ENCODE measurements around the gene ZNF740.

Gene ZNF740

DNA sequence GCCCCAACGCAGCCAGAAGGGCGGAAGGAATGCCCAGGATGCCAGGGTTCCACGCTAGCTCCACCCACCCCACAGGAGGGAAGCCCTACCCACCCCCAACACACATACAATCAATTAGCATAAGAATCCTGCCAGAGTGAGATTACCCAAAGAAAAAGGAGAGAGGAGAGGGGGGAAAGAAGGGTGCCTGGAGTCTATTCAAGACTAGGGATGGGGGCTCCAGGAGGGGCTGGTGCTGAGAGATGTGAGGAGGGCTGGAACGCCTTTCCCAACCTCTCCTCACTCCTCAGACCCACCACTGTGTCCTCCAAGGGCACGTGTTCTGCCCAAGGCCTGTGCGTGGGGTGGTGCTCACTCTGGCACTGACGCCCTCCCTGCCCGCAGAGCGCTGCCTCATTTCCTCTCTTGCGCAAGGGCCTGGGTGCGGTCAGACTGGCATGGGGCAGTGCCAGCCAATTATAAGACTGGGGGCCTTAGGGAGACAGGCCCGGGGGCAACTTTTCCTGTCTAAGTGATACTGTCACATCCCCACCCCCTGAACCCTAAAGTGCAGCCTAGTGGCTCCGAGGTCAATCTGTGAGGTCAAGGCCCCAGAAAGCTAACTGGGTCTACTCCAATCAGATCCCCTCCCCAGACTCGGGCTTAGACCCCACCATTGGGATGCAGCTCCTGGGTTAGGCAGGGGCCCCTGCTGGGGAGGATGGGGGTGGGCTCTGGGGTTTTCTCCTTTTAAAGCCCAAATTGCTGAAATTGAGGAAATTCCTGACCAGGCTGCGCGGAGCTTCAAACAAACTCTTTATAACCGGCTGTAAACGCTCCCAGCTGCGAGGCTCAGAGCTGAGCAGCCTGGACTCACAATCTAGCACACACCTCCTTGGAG is 36.8 kb downstream of the ZNF740 start:
- no peak for DNase-seq (ENCODE audit: extremely low read depth, low read depth)
- TF ChIP-seq, protein P1, sequence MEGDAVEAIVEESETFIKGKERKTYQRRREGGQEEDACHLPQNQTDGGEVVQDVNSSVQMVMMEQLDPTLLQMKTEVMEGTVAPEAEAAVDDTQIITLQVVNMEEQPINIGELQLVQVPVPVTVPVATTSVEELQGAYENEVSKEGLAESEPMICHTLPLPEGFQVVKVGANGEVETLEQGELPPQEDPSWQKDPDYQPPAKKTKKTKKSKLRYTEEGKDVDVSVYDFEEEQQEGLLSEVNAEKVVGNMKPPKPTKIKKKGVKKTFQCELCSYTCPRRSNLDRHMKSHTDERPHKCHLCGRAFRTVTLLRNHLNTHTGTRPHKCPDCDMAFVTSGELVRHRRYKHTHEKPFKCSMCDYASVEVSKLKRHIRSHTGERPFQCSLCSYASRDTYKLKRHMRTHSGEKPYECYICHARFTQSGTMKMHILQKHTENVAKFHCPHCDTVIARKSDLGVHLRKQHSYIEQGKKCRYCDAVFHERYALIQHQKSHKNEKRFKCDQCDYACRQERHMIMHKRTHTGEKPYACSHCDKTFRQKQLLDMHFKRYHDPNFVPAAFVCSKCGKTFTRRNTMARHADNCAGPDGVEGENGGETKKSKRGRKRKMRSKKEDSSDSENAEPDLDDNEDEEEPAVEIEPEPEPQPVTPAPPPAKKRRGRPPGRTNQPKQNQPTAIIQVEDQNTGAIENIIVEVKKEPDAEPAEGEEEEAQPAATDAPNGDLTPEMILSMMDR (IDR thresholded peaks at IDR 0.05; ENCODE audit: low read depth, low read length) = no peak

DNA sequence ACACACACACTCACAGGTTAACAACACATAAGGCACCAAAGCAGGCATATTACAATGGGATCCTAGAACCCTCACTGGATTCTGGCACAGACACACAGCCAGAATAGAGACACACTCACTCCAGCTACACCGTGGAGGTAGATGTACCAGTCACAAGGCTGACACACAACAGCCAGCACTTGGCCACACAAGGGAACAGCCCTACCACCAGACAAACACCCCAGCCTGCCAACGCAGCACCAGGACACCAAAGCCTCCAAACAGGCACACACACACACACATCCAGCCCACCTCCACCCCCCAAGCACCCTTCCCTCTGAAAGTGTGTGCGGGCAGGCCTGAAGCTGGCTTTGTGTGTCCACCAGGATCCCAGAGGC is 37.4 kb downstream of the ZNF740 start:
- DNase-seq (ENCODE audit: extremely low read depth, low read depth) = no peak
- TF ChIP-seq, protein P1 (IDR thresholded peaks at IDR 0.05; ENCODE audit: low read depth, low read length) = no peak

DNA sequence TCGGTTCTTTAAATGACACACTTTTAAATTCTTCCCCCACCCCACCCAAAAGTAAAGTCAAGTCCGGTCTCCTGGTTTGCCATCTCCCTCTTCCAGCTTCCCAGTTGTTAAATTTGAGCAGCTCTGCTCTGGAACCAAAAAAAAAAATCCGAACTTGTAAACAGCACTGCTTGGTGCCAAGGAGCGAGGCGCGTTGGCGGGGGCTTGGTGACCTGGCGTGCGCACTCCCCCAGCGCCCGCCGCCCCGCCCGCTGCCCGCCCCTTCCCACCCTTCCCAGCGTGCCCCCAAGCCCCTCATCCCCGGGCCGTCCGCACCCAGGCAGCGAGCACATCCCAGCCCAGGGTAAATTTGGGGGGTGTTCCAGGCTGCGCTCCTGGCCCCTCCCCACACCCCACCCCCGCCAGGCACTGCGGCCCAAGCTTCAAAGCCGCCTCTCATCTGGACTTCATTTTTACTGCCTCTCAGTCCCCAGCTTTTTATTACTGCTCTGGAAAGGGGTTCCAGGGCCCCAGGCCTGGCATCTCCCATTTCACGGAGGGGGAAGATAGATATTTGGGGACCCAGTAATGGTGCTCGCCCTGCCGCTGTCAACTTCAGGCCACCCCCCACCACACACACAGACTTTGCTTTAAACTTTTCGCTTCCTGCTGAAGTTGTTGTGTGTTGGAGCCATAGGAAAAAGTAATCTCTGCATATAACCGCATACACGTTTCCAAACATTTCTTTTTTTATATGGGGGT is 38.2 kb downstream of the ZNF740 start:
- no peak for DNase-seq (ENCODE audit: extremely low read depth, low read depth)
- TF ChIP-seq, protein P1 (IDR thresholded peaks at IDR 0.05; ENCODE audit: low read depth, low read length) = no peak

DNA sequence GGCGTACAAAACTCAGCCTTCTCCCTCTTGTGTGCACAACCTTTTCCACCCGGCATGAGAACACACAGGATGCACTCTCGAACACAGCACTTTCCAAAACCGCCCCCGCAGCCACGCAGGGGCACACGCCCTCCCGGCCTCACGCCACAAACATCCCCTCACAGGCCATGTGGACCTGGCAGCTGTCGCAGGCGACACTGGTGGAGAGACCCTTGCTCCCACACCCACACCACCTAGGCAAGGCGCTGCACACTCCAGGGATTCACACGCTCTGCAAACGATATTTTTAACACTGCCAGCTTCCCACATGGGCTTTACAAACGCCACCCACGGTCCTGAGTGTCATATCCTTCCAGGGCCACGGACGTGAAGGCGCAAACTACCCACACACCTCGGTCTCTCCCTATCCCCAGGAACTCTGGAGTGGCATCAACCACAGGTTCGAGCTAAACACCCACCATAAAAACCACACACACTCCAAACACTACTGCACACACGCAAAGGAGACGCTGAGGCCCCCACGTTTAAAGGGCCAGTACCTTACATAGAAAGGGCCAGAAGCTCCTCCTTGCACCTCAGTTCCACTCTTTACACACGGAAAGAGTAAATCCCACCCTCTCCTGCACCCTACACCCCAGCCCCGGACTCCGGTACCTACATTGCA is 38.9 kb downstream of the ZNF740 start:
- TF ChIP-seq, protein P1 (IDR thresholded peaks at IDR 0.05; ENCODE audit: low read depth, low read length) = no peak
- DNase-seq (ENCODE audit: extremely low read depth, low read depth) = no peak

DNA sequence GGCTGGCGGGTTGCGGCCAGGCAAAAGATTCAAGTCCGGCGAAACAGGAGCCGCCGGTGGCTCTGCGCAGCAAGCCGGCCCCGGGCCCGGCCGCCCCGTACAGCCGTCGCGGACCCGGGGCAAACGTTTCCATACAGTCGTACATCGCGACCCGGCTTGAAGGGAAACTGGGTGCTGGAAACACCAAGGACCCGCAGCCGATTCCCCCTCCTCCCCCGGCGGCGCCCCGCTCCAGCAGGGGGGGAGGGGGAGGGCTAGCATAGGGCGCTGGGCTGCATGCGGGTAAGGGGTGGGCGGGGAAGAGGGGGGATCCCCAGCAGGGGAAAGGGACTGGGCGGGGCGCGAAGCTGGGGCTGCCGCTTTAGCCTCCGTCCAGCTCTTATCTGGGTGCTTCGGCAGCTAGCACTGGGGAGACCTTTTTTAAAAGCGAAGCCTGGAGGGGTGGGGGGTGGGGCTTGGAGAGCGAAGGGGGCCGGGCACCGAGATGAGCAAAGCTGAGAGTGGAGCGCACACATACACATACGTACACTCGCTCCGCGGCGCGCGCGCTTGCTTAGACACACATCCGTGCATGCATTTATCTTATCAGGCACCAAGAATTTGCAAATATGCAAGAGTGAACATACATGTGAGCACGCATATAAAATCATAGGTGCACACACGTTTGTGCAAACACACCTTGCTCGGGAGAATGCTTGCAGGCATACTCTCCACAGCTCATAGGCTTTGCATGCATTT is 39.6 kb downstream of the ZNF740 start:
- no peak for DNase-seq (ENCODE audit: extremely low read depth, low read depth)
- TF ChIP-seq, protein P1 (IDR thresholded peaks at IDR 0.05; ENCODE audit: low read depth, low read length) = no peak

DNA sequence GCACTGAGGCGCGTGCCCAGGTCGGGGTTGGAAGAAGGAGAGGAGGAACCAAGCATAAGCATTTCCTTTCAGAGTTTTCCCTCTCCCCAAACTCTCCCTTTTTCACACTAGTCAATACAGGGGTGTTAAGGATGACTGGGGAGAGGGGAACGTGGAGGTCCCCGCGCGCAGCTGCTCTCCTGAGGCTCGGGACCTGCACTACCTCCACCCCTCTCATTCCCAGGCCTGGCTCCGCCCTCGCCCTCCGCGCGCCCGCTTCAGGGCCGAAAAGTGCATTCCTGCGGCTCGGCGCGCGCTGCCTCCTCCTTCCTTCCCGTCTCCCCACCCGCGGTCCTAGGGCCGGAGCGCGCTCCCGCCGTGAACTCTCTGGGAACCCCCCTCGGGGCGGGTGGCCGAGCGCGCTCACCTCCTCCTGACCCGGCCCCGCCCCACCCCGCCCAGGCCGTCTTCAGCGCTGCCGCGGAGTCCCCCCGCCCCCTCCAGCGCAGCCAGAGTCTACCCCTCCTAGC is 40.2 kb downstream of the ZNF740 start:
- TF ChIP-seq, protein P1 (IDR thresholded peaks at IDR 0.05; ENCODE audit: low read depth, low read length) = no peak
- DNase-seq (ENCODE audit: extremely low read depth, low read depth) = peak; percentile 89
